ENCODE results near the gene WDR70.

The WDR70 gene

DNA sequence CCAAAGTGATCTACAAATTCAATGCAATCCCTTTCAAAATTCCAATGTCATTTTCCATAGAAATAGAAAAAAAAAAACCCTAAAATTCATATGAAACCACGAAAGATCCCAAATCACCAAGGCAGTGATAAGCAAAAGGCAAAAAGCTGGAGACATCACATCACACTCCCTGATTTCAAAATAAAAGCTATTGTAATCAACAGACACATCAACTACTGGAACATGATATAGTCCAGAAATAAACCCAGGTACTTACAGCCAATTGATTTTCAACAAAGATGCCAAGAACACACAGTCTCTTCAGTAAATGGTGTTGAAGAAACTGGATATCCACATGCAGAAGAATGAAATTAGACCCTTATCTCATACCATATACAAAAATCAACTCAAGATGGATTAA, 224.0 kb downstream of the WDR70 start:
- TF ChIP-seq TCF4 (CRISPR knock-in tag; IDR thresholded peaks at IDR 0.05; ENCODE audit: borderline replicate concordance) (no peak), OSR1 (CRISPR knock-in tag; IDR thresholded peaks at IDR 0.05) (no peak), TOX (CRISPR knock-in tag; IDR thresholded peaks at IDR 0.05; ENCODE audit: borderline replicate concordance) (no peak), ISL1 (CRISPR knock-in tag; IDR thresholded peaks at IDR 0.05) (no peak), ARNTL (CRISPR knock-in tag; IDR thresholded peaks at IDR 0.05; ENCODE audit: borderline replicate concordance, low read depth) (no peak), ZFP3 (CRISPR knock-in tag; IDR thresholded peaks at IDR 0.05) (no peak), ZNF70 (CRISPR knock-in tag; IDR thresholded peaks at IDR 0.05) (no peak), RARB (CRISPR knock-in tag; IDR thresholded peaks at IDR 0.05) (no peak), ZNF8 (CRISPR knock-in tag; IDR thresholded peaks at IDR 0.05) (no peak), PPARA (CRISPR knock-in tag; IDR thresholded peaks at IDR 0.05; ENCODE audit: borderline replicate concordance) (no peak), GLIS3 (CRISPR knock-in tag; IDR thresholded peaks at IDR 0.05) (no peak), ZFP30 (CRISPR knock-in tag; IDR thresholded peaks at IDR 0.05) (no peak), ZC3H10 (CRISPR knock-in tag; IDR thresholded peaks at IDR 0.05) (no peak)
- TF ChIP-seq, protein P1, sequence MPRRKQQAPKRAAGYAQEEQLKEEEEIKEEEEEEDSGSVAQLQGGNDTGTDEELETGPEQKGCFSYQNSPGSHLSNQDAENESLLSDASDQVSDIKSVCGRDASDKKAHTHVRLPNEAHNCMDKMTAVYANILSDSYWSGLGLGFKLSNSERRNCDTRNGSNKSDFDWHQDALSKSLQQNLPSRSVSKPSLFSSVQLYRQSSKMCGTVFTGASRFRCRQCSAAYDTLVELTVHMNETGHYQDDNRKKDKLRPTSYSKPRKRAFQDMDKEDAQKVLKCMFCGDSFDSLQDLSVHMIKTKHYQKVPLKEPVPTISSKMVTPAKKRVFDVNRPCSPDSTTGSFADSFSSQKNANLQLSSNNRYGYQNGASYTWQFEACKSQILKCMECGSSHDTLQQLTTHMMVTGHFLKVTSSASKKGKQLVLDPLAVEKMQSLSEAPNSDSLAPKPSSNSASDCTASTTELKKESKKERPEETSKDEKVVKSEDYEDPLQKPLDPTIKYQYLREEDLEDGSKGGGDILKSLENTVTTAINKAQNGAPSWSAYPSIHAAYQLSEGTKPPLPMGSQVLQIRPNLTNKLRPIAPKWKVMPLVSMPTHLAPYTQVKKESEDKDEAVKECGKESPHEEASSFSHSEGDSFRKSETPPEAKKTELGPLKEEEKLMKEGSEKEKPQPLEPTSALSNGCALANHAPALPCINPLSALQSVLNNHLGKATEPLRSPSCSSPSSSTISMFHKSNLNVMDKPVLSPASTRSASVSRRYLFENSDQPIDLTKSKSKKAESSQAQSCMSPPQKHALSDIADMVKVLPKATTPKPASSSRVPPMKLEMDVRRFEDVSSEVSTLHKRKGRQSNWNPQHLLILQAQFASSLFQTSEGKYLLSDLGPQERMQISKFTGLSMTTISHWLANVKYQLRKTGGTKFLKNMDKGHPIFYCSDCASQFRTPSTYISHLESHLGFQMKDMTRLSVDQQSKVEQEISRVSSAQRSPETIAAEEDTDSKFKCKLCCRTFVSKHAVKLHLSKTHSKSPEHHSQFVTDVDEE (CRISPR knock-in tag; IDR thresholded peaks at IDR 0.05): no peak
- TF ChIP-seq, protein P2, sequence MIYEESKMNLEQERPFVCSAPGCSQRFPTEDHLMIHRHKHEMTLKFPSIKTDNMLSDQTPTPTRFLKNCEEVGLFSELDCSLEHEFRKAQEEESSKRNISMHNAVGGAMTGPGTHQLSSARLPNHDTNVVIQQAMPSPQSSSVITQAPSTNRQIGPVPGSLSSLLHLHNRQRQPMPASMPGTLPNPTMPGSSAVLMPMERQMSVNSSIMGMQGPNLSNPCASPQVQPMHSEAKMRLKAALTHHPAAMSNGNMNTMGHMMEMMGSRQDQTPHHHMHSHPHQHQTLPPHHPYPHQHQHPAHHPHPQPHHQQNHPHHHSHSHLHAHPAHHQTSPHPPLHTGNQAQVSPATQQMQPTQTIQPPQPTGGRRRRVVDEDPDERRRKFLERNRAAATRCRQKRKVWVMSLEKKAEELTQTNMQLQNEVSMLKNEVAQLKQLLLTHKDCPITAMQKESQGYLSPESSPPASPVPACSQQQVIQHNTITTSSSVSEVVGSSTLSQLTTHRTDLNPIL (CRISPR knock-in tag; IDR thresholded peaks at IDR 0.05; ENCODE audit: low read depth): no peak
- ATAC-seq: no peak

DNA sequence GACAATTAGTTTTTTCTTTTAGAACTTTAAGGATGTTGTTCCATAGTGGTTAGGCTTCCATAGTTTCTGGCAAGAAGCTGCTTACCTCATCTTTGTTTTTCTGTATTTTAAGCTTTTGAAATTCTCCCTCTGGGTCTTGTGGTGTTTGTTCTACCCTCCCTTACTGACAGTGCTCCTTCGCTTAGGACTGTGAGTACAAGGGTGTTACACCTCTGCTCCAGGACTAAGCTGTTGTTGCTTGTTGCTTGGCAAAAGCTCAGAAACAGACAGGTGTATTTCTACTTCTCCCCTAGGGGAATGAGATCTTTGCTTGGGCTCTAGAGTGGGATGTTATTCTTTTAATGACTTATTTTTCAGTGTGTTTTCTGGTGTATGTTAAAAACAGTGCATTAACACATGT, 225.2 kb downstream of the WDR70 start:
- no peak for ATAC-seq

More for the DNA sequence above, 225.2 kb downstream of the WDR70 start:
- TF ChIP-seq OSR1 (CRISPR knock-in tag; IDR thresholded peaks at IDR 0.05) (no peak), SNAI2 (CRISPR knock-in tag; IDR thresholded peaks at IDR 0.05) (no peak), ZC3H10 (CRISPR knock-in tag; IDR thresholded peaks at IDR 0.05) (no peak), GLIS3 (CRISPR knock-in tag; IDR thresholded peaks at IDR 0.05) (no peak), ESRRG (CRISPR knock-in tag; IDR thresholded peaks at IDR 0.05) (no peak), ARNTL (CRISPR knock-in tag; IDR thresholded peaks at IDR 0.05; ENCODE audit: borderline replicate concordance, low read depth) (no peak), CSDC2 (CRISPR knock-in tag; IDR thresholded peaks at IDR 0.05) (no peak), ZNF565 (CRISPR knock-in tag; conservative IDR thresholded peaks at IDR 0.05; ENCODE audit: low read depth) (no peak), TCF4 (CRISPR knock-in tag; IDR thresholded peaks at IDR 0.05; ENCODE audit: borderline replicate concordance) (no peak), ISL1 (CRISPR knock-in tag; IDR thresholded peaks at IDR 0.05) (no peak), TOX (CRISPR knock-in tag; IDR thresholded peaks at IDR 0.05; ENCODE audit: borderline replicate concordance) (no peak), ZNF70 (CRISPR knock-in tag; IDR thresholded peaks at IDR 0.05) (no peak), ZFP3 (CRISPR knock-in tag; IDR thresholded peaks at IDR 0.05) (no peak), RARB (CRISPR knock-in tag; IDR thresholded peaks at IDR 0.05) (no peak)
- TF ChIP-seq, protein P1 (CRISPR knock-in tag; IDR thresholded peaks at IDR 0.05): no peak
- TF ChIP-seq, protein P3, sequence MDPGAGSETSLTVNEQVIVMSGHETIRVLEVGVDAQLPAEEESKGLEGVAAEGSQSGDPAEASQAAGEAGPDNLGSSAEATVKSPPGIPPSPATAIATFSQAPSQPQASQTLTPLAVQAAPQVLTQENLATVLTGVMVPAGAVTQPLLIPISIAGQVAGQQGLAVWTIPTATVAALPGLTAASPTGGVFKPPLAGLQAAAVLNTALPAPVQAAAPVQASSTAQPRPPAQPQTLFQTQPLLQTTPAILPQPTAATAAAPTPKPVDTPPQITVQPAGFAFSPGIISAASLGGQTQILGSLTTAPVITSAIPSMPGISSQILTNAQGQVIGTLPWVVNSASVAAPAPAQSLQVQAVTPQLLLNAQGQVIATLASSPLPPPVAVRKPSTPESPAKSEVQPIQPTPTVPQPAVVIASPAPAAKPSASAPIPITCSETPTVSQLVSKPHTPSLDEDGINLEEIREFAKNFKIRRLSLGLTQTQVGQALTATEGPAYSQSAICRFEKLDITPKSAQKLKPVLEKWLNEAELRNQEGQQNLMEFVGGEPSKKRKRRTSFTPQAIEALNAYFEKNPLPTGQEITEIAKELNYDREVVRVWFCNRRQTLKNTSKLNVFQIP (CRISPR knock-in tag; IDR thresholded peaks at IDR 0.05; ENCODE audit: borderline replicate concordance, low read depth): no peak
- TF ChIP-seq, protein P2 (CRISPR knock-in tag; IDR thresholded peaks at IDR 0.05; ENCODE audit: low read depth): no peak
- TF ChIP-seq, protein P4, sequence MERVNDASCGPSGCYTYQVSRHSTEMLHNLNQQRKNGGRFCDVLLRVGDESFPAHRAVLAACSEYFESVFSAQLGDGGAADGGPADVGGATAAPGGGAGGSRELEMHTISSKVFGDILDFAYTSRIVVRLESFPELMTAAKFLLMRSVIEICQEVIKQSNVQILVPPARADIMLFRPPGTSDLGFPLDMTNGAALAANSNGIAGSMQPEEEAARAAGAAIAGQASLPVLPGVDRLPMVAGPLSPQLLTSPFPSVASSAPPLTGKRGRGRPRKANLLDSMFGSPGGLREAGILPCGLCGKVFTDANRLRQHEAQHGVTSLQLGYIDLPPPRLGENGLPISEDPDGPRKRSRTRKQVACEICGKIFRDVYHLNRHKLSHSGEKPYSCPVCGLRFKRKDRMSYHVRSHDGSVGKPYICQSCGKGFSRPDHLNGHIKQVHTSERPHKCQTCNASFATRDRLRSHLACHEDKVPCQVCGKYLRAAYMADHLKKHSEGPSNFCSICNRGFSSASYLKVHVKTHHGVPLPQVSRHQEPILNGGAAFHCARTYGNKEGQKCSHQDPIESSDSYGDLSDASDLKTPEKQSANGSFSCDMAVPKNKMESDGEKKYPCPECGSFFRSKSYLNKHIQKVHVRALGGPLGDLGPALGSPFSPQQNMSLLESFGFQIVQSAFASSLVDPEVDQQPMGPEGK (CRISPR knock-in tag; IDR thresholded peaks at IDR 0.05; ENCODE audit: borderline replicate concordance): no peak
- TF ChIP-seq, protein P5, sequence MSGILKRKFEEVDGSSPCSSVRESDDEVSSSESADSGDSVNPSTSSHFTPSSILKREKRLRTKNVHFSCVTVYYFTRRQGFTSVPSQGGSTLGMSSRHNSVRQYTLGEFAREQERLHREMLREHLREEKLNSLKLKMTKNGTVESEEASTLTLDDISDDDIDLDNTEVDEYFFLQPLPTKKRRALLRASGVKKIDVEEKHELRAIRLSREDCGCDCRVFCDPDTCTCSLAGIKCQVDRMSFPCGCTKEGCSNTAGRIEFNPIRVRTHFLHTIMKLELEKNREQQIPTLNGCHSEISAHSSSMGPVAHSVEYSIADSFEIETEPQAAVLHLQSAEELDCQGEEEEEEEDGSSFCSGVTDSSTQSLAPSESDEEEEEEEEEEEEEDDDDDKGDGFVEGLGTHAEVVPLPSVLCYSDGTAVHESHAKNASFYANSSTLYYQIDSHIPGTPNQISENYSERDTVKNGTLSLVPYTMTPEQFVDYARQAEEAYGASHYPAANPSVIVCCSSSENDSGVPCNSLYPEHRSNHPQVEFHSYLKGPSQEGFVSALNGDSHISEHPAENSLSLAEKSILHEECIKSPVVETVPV (CRISPR knock-in tag; IDR thresholded peaks at IDR 0.05): no peak
